HepG2 (cell line): ENCODE measurements around the gene DNAJA2. TPM values are rescaled to one million over a fixed set of nuclear protein-coding genes. Genes with fewer than 3 reads are reported as not detected.
A peak's percentile ranks its signal among the peaks of the same experiment; 100 is the strongest.

Experiments used
- ATAC-seq: fragments of 200-7000 bp; cut with Tn5 transposase; 3 replicates; pipeline ENCODE4 v1.9.1; 2020; ENCODE audit warnings: mild to moderate bottlenecking, moderate library complexity
- BruUV-seq: library from RNA; stranded (reverse); fragments of 400-500 nt; replicated peaks from 2 replicates; lab custom pipeline; 2021; lab: Mats Ljungman, UMichigan
- CTCF ChIA-PET: fragments of 300-600 bp; formaldehyde crosslinking; extraction: SDS; loops from one replicate; lab custom pipeline; 2021; ENCODE audit warnings: low total read pairs, inconsistent platforms, low intra/inter-chr PET ratio; lab: Yijun Ruan, JAX
- POLR2A ChIA-PET: fragments of 350-600 bp; sonication (Branson Sonifier 250); formaldehyde crosslinking; loops from one replicate; lab custom pipeline; 2020; ENCODE audit warnings: antibody characterized with exemption, inconsistent platforms; lab: Yijun Ruan, JAX
- DNase-seq: peaks from one replicate; pipeline ENCODE4 v3.0.0-alpha.2; 2015; ENCODE audit warnings: low spot score
- FAIRE-seq: peaks from 3 replicates; lab custom pipeline; 2011; peaks lifted over from hg19 to GRCh38; lab: Jason Lieb, UNC
- H2AFZ ChIP-seq: one replicate; pipeline ENCODE4 v1.6.1; 2011; ENCODE audit warnings: low read length, inconsistent platforms
- H3K27ac ChIP-seq: fragments of 300-600 bp; 3 replicates; pipeline ENCODE4 v1.8.0; 2011; ENCODE audit warnings: mixed run types, mild to moderate bottlenecking, mixed read lengths, low read length, inconsistent platforms; ENCODE audit not compliant: insufficient read depth; ENCODE audit errors: extremely low read length
- H3K27me3 ChIP-seq, 2 experiments: fragments of 200-600 bp in 1 of 2; 2 replicates in 1 of 2; 3 replicates in 1 of 2; pipeline versions ENCODE4 v1.6.0 to v1.8.0; 2011; ENCODE audit warnings: low read length in 2 of 2, mild to moderate bottlenecking in 2 of 2, moderate library complexity in 2 of 2, inconsistent platforms in 1 of 2; ENCODE audit not compliant: insufficient read depth in 2 of 2, control insufficient read depth in 1 of 2
- H3K36me3 ChIP-seq, 2 experiments: fragments of 200-600 bp in 1 of 2; replicated peaks in 1 of 2; 2 replicates in 1 of 2; 3 replicates in 1 of 2; pipeline versions ENCODE4 v1.5.1 to v1.8.0; 2011; ENCODE audit warnings: low read length in 2 of 2, inconsistent platforms in 1 of 2; ENCODE audit not compliant: insufficient read depth in 2 of 2, control insufficient read depth in 1 of 2
- H3K4me1 ChIP-seq: 2 replicates; pipeline ENCODE4 v1.5.1; 2012; ENCODE audit warnings: low read length, inconsistent platforms; ENCODE audit not compliant: insufficient read depth
- H3K4me2 ChIP-seq: 2 replicates; pipeline ENCODE4 v1.6.0; 2011; ENCODE audit warnings: low read depth, low read length, inconsistent platforms
- H3K4me3 ChIP-seq, 3 experiments: fragments of 200-600 bp in 1 of 3; sonication (generic), shearing (Covaris generic) in 1 of 3; replicated peaks in 1 of 3; 2 replicates each; pipeline ENCODE4 v1.5.1; 2011 to 2016; ENCODE audit warnings: low read length in 3 of 3, inconsistent platforms in 2 of 3, low read depth in 2 of 3, mild to moderate bottlenecking in 2 of 3, control low read depth in 1 of 3, mixed read lengths in 1 of 3; ENCODE audit not compliant: insufficient read depth in 1 of 3
- H3K79me2 ChIP-seq: one replicate; pipeline ENCODE4 v1.6.1; 2011; ENCODE audit warnings: low read length, inconsistent platforms; ENCODE audit not compliant: insufficient read depth
- H3K9ac ChIP-seq: 2 replicates; pipeline ENCODE4 v1.6.0; 2011; ENCODE audit warnings: mild to moderate bottlenecking, low read depth, low read length, inconsistent platforms; ENCODE audit not compliant: insufficient read depth
- H3K9me3 ChIP-seq: 2 replicates; pipeline ENCODE4 v1.5.1; 2012; ENCODE audit warnings: mild to moderate bottlenecking, low read length
- H4K20me1 ChIP-seq: 2 replicates; pipeline ENCODE4 v1.6.0; 2011; ENCODE audit warnings: inconsistent platforms, mild to moderate bottlenecking, low read length, moderate library complexity; ENCODE audit not compliant: insufficient read depth
- ARNT2 ChIP-seq: sonication (generic); formaldehyde crosslinking; IDR thresholded peaks from 2 replicates; pipeline ENCODE4 v1.8.0; 2022; ENCODE audit warnings: mild to moderate bottlenecking, low read depth, missing genetic modification reagents, moderate library complexity
- CEBPG ChIP-seq: IDR thresholded peaks from 2 replicates; pipeline ENCODE4 v1.6.1; 2016
- FOXA1 ChIP-seq, 2 experiments: fragments of 450-650 bp in 1 of 2; sonication (generic) in 1 of 2; formaldehyde crosslinking in 1 of 2; IDR thresholded peaks; 2 replicates each; pipeline versions ENCODE4 v1.4.0 to v1.6.1; 2016 to 2020; ENCODE audit warnings: missing genetic modification reagents in 1 of 2
- HIVEP1 ChIP-seq: sonication (generic); formaldehyde crosslinking; IDR thresholded peaks from 2 replicates; pipeline ENCODE4 v1.4.0; 2020; ENCODE audit warnings: mild to moderate bottlenecking, missing genetic modification reagents
- MBNL3 ChIP-seq: fragments of 250-450 bp; sonication (Bioruptor Pico); conservative IDR thresholded peaks from 2 replicates; pipeline ENCODE4 v1.8.0; 2022; ENCODE audit warnings: mild to moderate bottlenecking, inconsistent platforms
- NCOR1 ChIP-seq: fragments of 200-600 bp; sonication (generic); IDR thresholded peaks from 2 replicates; pipeline ENCODE4 v1.7.0; 2017; ENCODE audit warnings: antibody characterized with exemption, low read length, borderline replicate concordance
- SNAI1 ChIP-seq: sonication (generic); formaldehyde crosslinking; IDR thresholded peaks from 2 replicates; pipeline ENCODE4 v1.5.0; 2020; ENCODE audit warnings: mild to moderate bottlenecking, missing genetic modification reagents, borderline replicate concordance
- ZNF136 ChIP-seq: sonication (generic); formaldehyde crosslinking; IDR thresholded peaks from 2 replicates; pipeline ENCODE4 v1.8.1; 2022; ENCODE audit warnings: low read depth, mild to moderate bottlenecking, moderate library complexity, missing genetic modification reagents
- WGBS: methylation state at CpG from one replicate; pipeline ENCODE4 v1.1.6; 2017; ENCODE audit warnings: low lambda C conversion rate; 5-methylcytosine and 5-hydroxymethylcytosine counted together
- in situ Hi-C: cut with HindIII; loops from 2 replicates; pipeline ENCODE4 v1.10.0; 2017; ENCODE audit warnings: low pct_unique_long_range_greater_than_20kb; ENCODE audit not compliant: extremely low pct_ligation_motif_present
- intact Hi-C: fragments of 100-400 bp; cut with micrococcal nuclease; formaldehyde crosslinking; loops from one replicate; pipeline ENCODE4 v1.10.0; 2022; ENCODE audit not compliant: unreplicated experiment
- polyA plus RNA-seq, 8 experiments: library from polyadenylated mRNA; depleted of rRNA in 3 of 8; stranded (reverse) in 7 of 8; unstranded in 1 of 8; fragments of >200 nt; fragmentation: Illumina TruSeq in 4 of 8; extraction: Trizol in 4 of 8; gene quantifications; 2 replicates each; pipeline versions ENCODE4 v1.2.1 to v1.2.3, GENCODE V29; 2011 to 2016; ENCODE audit warnings: low read depth in 4 of 8, missing spikeins in 1 of 8, mixed read lengths in 1 of 8; ENCODE audit not compliant: insufficient read depth in 1 of 8
- total RNA-seq, 5 experiments: library from RNA; depleted of rRNA; stranded (reverse); fragments of >200 nt; fragmentation: Illumina TruSeq; extraction: Trizol; gene quantifications; 2 replicates each; pipeline ENCODE4 v1.2.3, GENCODE V29; 2016; ENCODE audit warnings: low read depth in 1 of 5
- TF ChIP-seq, protein P1 (sequence below): sonication (generic); formaldehyde crosslinking; IDR thresholded peaks from 2 replicates; pipeline ENCODE4 v1.4.0; 2020; ENCODE audit warnings: mild to moderate bottlenecking, missing genetic modification reagents, borderline replicate concordance
- TF ChIP-seq, protein P2 (sequence below): sonication (generic); formaldehyde crosslinking; IDR thresholded peaks from 2 replicates; pipeline ENCODE4 v1.5.1; 2020; ENCODE audit warnings: mild to moderate bottlenecking, missing genetic modification reagents, borderline replicate concordance

DNAJA2 gene
- total and polyA plus RNA-seq, 2 of the 13 experiments (the other 11 are each of a cell fraction or from before 2014, with no cell fraction given) = 25.4 to 176 TPM

GRCh38 chr16:46949241-46949892 lies 24.1 kb downstream of the DNAJA2 start (continued):
- TF ChIP-seq, protein P1, sequence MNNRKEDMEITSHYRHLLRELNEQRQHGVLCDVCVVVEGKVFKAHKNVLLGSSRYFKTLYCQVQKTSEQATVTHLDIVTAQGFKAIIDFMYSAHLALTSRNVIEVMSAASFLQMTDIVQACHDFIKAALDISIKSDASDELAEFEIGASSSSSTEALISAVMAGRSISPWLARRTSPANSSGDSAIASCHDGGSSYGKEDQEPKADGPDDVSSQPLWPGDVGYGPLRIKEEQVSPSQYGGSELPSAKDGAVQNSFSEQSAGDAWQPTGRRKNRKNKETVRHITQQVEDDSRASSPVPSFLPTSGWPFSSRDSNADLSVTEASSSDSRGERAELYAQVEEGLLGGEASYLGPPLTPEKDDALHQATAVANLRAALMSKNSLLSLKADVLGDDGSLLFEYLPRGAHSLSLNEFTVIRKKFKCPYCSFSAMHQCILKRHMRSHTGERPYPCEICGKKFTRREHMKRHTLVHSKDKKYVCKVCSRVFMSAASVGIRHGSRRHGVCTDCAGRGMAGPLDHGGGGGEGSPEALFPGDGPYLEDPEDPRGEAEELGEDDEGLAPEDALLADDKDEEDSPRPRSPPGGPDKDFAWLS = no peak
- TF ChIP-seq CEBPG (CRISPR knock-in tag) = peak; percentile 73
- 0 out of 2 replicates have a peak, but pooled peaks have one; percentile 9 for TF ChIP-seq HIVEP1 (CRISPR knock-in tag)
- no peak for TF ChIP-seq ZNF136 (CRISPR knock-in tag)
- TF ChIP-seq SNAI1 (CRISPR knock-in tag) = no peak; the same call in 1 of the 2 replicates

DNA sequence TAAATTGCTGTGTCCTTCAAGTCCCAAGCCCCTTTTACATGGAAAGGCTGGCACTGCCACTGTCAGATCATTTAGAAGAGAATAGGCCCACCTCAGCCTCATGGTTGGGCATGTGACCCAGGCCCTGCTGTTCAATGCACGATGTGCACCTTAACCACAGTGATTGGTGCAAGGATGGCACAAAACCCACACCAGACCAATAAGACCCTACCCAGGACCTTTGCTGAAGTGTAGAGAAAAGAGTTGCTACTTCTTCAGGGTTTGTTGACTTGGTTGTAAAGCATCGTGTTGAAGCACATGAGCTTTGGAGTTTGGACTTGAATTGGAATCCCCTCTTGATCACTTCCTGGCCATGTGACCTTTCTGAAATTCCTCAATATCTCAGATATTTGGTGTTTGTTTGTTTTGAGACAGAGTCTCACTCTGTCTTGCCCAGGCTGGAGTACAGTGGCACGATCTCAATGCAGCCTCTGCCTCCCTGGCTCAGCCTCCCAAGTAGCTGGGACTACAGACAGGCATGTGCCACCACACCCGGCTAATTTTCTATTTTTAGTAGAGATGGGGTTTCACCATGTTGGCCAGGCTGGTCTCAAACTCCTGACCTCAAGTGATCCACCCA lies 24.8 kb downstream of the DNAJA2 start:
- H4K20me1 ChIP-seq = no peaks in the 10 kb centered on the region
- intact Hi-C loops (loop anchor here (1.0 to 5.0 kb wide), 5 partner anchors 24 to 1217 kb away; partner anchors contain the start of gene DNAJA2), in situ Hi-C loops (loop anchor here (5.0 to 10.0 kb wide), 3 partner anchors 69 to 1216 kb away; no protein-coding TSS in a partner anchor)
- DNase-seq (peak; percentile 87), ATAC-seq (peak; percentile 70), FAIRE-seq (peak; percentile 21)
- BruUV-seq = no TSS peak
- H3K27me3 ChIP-seq = no peaks in the 10 kb centered on the region
- no peak overlapping the region for H2AFZ ChIP-seq
- WGBS = 18% methylated on average over 3 of the region's 4 CpGs
- no peaks in the 10 kb centered on the region for H3K79me2 ChIP-seq
- H3K4me1 ChIP-seq = peaks cover 36% of the 10 kb centered on the region
- H3K4me3 ChIP-seq = peak overlapping the region; percentile 1 to 47 (median 15); a peak in 5 of 6 replicates
- H3K9ac ChIP-seq = peak overlapping the region; percentile 40
- peak overlapping the region; percentile 80 for H3K4me2 ChIP-seq
- ChIA-PET CTCF (interaction anchor here (0.9 to 2.8 kb wide), 5 partner anchors 25 to 1217 kb away, joined by 3 to 27 read pairs (median 13); partner anchors contain the start of gene DNAJA2), POLR2A (interaction anchor here (0.6 to 2.0 kb wide), 11 partner anchors 9 to 1216 kb away, joined by 3 to 20 read pairs (median 5); partner anchors contain the start of genes DNAJA2 and NETO2)
- H3K9me3 ChIP-seq = no peaks in the 10 kb centered on the region
- H3K36me3 ChIP-seq = no peaks in the 10 kb centered on the region
- H3K27ac ChIP-seq = peak overlapping the region; percentile 56
- TF ChIP-seq FOXA1 (IDR thresholded peaks at IDR 0.05) (no peak), FOXA1 (CRISPR knock-in tag; IDR thresholded peaks at IDR 0.05) (peak; percentile 29), MBNL3 (no peak), NCOR1 (peak; percentile 62; the same call in 1 of the 2 replicates), ARNT2 (CRISPR knock-in tag) (0 out of 2 replicates have a peak, but pooled peaks have one; percentile 16)
- TF ChIP-seq, protein P2, sequence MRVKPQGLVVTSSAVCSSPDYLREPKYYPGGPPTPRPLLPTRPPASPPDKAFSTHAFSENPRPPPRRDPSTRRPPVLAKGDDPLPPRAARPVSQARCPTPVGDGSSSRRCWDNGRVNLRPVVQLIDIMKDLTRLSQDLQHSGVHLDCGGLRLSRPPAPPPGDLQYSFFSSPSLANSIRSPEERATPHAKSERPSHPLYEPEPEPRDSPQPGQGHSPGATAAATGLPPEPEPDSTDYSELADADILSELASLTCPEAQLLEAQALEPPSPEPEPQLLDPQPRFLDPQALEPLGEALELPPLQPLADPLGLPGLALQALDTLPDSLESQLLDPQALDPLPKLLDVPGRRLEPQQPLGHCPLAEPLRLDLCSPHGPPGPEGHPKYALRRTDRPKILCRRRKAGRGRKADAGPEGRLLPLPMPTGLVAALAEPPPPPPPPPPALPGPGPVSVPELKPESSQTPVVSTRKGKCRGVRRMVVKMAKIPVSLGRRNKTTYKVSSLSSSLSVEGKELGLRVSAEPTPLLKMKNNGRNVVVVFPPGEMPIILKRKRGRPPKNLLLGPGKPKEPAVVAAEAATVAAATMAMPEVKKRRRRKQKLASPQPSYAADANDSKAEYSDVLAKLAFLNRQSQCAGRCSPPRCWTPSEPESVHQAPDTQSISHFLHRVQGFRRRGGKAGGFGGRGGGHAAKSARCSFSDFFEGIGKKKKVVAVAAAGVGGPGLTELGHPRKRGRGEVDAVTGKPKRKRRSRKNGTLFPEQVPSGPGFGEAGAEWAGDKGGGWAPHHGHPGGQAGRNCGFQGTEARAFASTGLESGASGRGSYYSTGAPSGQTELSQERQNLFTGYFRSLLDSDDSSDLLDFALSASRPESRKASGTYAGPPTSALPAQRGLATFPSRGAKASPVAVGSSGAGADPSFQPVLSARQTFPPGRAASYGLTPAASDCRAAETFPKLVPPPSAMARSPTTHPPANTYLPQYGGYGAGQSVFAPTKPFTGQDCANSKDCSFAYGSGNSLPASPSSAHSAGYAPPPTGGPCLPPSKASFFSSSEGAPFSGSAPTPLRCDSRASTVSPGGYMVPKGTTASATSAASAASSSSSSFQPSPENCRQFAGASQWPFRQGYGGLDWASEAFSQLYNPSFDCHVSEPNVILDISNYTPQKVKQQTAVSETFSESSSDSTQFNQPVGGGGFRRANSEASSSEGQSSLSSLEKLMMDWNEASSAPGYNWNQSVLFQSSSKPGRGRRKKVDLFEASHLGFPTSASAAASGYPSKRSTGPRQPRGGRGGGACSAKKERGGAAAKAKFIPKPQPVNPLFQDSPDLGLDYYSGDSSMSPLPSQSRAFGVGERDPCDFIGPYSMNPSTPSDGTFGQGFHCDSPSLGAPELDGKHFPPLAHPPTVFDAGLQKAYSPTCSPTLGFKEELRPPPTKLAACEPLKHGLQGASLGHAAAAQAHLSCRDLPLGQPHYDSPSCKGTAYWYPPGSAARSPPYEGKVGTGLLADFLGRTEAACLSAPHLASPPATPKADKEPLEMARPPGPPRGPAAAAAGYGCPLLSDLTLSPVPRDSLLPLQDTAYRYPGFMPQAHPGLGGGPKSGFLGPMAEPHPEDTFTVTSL (CRISPR knock-in tag) = peak; percentile 45; the same call in 1 of the 2 replicates
